K562 (cell line): ENCODE data around the gene NRP1.

Source experiments
- ATF3 ChIP-seq, 2 experiments: fragments of 450-650 bp in 1 of 2; sonication (generic) in 1 of 2; formaldehyde crosslinking in 1 of 2; IDR thresholded peaks in 1 of 2; conservative IDR thresholded peaks in 1 of 2; 2 replicates each; pipeline versions ENCODE4 v1.6.1 to v1.8.1; 2016 to 2023; ENCODE audit warnings: mild to moderate bottlenecking in 2 of 2, moderate library complexity in 2 of 2, inconsistent platforms in 1 of 2, missing genetic modification reagents in 1 of 2
- CTCF ChIP-seq, 3 experiments: IDR thresholded peaks in 2 of 3; conservative IDR thresholded peaks in 1 of 3; 2 replicates each; pipeline ENCODE4 v1.5.1; 2011 to 2012; ENCODE audit warnings: low read length in 3 of 3, mild to moderate bottlenecking in 3 of 3, control low read depth in 2 of 3, improper control_type of control experiment in 1 of 3, inconsistent platforms in 1 of 3, low read depth in 1 of 3, mixed read lengths in 1 of 3, moderate library complexity in 1 of 3; ENCODE audit not compliant: insufficient read depth in 2 of 3
- EZH2 ChIP-seq: IDR thresholded peaks from 2 replicates; pipeline ENCODE4 v1.6.1; 2012; ENCODE audit warnings: low read depth, mild to moderate bottlenecking, inconsistent platforms, low read length, borderline replicate concordance
- GATA2 ChIP-seq: sonication (generic); formaldehyde crosslinking; IDR thresholded peaks from 2 replicates; pipeline ENCODE4 v1.4.0; 2020; ENCODE audit warnings: mild to moderate bottlenecking, missing genetic modification reagents
- IRF9 ChIP-seq: fragments of 450-650 bp; IDR thresholded peaks from 2 replicates; pipeline ENCODE4 v1.6.1; 2016; ENCODE audit warnings: missing biosample characterization, missing genetic modification characterization
- POLR2A ChIP-seq: fragments of 450-650 bp; conservative IDR thresholded peaks from 2 replicates; pipeline ENCODE4 v1.6.1; 2016
- RBM34 ChIP-seq: fragments of 200-400 bp; formaldehyde crosslinking; IDR thresholded peaks from 2 replicates; pipeline ENCODE4 v1.6.1; 2018; ENCODE audit warnings: low read length, borderline replicate concordance; ENCODE audit not compliant: insufficient read depth
- SMARCA4 ChIP-seq: fragments of 450-650 bp; IDR thresholded peaks from 2 replicates; pipeline ENCODE4 v1.6.1; 2016
- SRF ChIP-seq, 2 experiments: fragments of 250-450, 450-650 bp in 1 of 2; sonication (Bioruptor Pico) in 1 of 2; sonication (generic) in 1 of 2; formaldehyde crosslinking; IDR thresholded peaks; 2 replicates each; pipeline versions ENCODE4 v1.5.0 to v1.5.1; 2020 to 2022; ENCODE audit warnings: mild to moderate bottlenecking in 1 of 2, missing genetic modification reagents in 1 of 2
- STAG1 ChIP-seq: sonication (generic); formaldehyde crosslinking; IDR thresholded peaks from 2 replicates; pipeline ENCODE4 v1.5.0; 2020; ENCODE audit warnings: missing genetic modification reagents, borderline replicate concordance
- ZBTB40 ChIP-seq, 2 experiments: fragments of 450-650 bp in 1 of 2; sonication (generic) in 1 of 2; formaldehyde crosslinking in 1 of 2; IDR thresholded peaks; 2 replicates each; pipeline versions ENCODE4 v1.7.1 to v1.9.0; 2016 to 2022; ENCODE audit warnings: inconsistent platforms in 1 of 2, mild to moderate bottlenecking in 1 of 2, missing genetic modification reagents in 1 of 2
- ZC3H4 ChIP-seq: sonication (generic); formaldehyde crosslinking; IDR thresholded peaks from 2 replicates; pipeline ENCODE4 v1.9.0; 2021; ENCODE audit warnings: missing genetic modification reagents, borderline replicate concordance
- ZNF280A ChIP-seq: fragments of 450-650 bp; IDR thresholded peaks from 2 replicates; pipeline ENCODE4 v1.6.1; 2018; ENCODE audit warnings: mild to moderate bottlenecking, low read depth; ENCODE audit not compliant: partially characterized antibody

GRCh38 chr10:33334805-33335550 lies 511 bp upstream of the NRP1 start:
- TF ChIP-seq POLR2A (no peak), RBM34 (no peak), CTCF (IDR thresholded peaks at IDR 0.05 in 2 of 3, conservative IDR thresholded peaks at IDR 0.05 in 1 of 3; ENCODE audit: insufficient read depth in 2 of 3, low read depth in 1 of 3, low read length in 3 of 3) (0 out of 6 replicates have a peak, but pooled peaks of 1 of the 3 experiments have one; percentile 26), ATF3 (IDR thresholded peaks at IDR 0.05) (no peak), ATF3 (CRISPR knock-in tag; conservative IDR thresholded peaks at IDR 0.05) (no peak), STAG1 (CRISPR knock-in tag) (no peak), SMARCA4 (no peak), ZBTB40 (IDR thresholded peaks at IDR 0.05) (no peak), ZBTB40 (CRISPR knock-in tag; IDR thresholded peaks at IDR 0.05) (no peak), ZNF280A (no peak), SRF (CRISPR knock-in tag; IDR thresholded peaks at IDR 0.05) (no peak), ZC3H4 (CRISPR knock-in tag) (no peak), GATA2 (no peak), EZH2 (no peak), IRF9 (tag) (no peak)
